ENCODE measurements around the gene PYGM.

The PYGM gene

GRCh38 chr11:64755681-64756361 is 4.0 kb downstream of the PYGM start:
- H3K27ac ChIP-seq = peak overlapping the region in 1 of 11 experiments; percentile 21; a peak in 1 of 22 replicates
- H3K4me2 ChIP-seq = peak overlapping the region in 8 of 11 experiments; percentile 6 to 35 (median 27); a peak in 10 of 22 replicates
- H3K36me3 ChIP-seq = peaks cover 0 to 3% (median 0%) of the 10 kb centered on the region in 11 experiments; a peak in 2 of 22 replicates
- TF ChIP-seq Cebpa-rat (IDR thresholded peaks at IDR 0.05) = no peak
- H3K9me3 ChIP-seq (replicated peaks in 1 of 11) = no peaks in the 10 kb centered on the region
- H3K27me3 ChIP-seq = no peaks in the 10 kb centered on the region
- peaks cover 5 to 17% (median 16%) of the 10 kb centered on the region in 11 experiments; a peak in 18 of 22 replicates for H4K20me1 ChIP-seq
- 0 out of 22 replicates have a peak overlapping the region, but pooled peaks of 1 of the 11 experiments have one; percentile 33 for H3K9ac ChIP-seq
- no peak overlapping the region for H3K4me3 ChIP-seq
- H3K4me1 ChIP-seq = peaks cover 13 to 69% (median 53%) of the 10 kb centered on the region in 10 experiments; a peak in 19 of 20 replicates

- H3K4me3 ChIP-seq = no peak overlapping the region
- no peaks in the 10 kb centered on the region for H3K27me3 ChIP-seq
- H4K20me1 ChIP-seq = peaks cover 2 to 10% (median 8%) of the 10 kb centered on the region in 11 experiments; a peak in 17 of 22 replicates
- no peak overlapping the region for H3K9ac ChIP-seq
- 0 out of 22 replicates have a peak, but pooled peaks cover 0 to 3% (median 0%) of the 10 kb centered on the region in 11 experiments for H3K36me3 ChIP-seq
- TF ChIP-seq Cebpa-rat (IDR thresholded peaks at IDR 0.05) = no peak
- H3K27ac ChIP-seq = no peak overlapping the region
- peak overlapping the region in 1 of 11 experiments; percentile 31; a peak in 1 of 22 replicates for H3K4me2 ChIP-seq
- peaks cover 6 to 69% (median 50%) of the 10 kb centered on the region in 10 experiments; a peak in 19 of 20 replicates for H3K4me1 ChIP-seq
- no peaks in the 10 kb centered on the region for H3K9me3 ChIP-seq (replicated peaks in 1 of 11)
Measured at GRCh38 chr11:64754919-64755662, 4.7 kb downstream of the PYGM start.

- no peak overlapping the region for H3K4me3 ChIP-seq
- peaks cover 0 to 61% (median 42%) of the 10 kb centered on the region in 10 experiments; a peak in 17 of 20 replicates for H3K4me1 ChIP-seq
- H3K36me3 ChIP-seq = 0 out of 22 replicates have a peak, but pooled peaks cover 0 to 3% (median 0%) of the 10 kb centered on the region in 11 experiments
- no peak overlapping the region for H3K27ac ChIP-seq
- H3K4me2 ChIP-seq = no peak overlapping the region
- no peak overlapping the region; a peak in 1 of 22 replicates for H3K9ac ChIP-seq
- no peak for TF ChIP-seq Cebpa-rat (IDR thresholded peaks at IDR 0.05)
- peaks cover 0 to 2% (median under 1%) of the 10 kb centered on the region in 11 experiments; a peak in 4 of 22 replicates for H4K20me1 ChIP-seq
- no peaks in the 10 kb centered on the region for H3K9me3 ChIP-seq (replicated peaks in 1 of 11)
- no peaks in the 10 kb centered on the region for H3K27me3 ChIP-seq
Measured at GRCh38 chr11:64754124-64754918, 5.5 kb downstream of the PYGM start.

- Histone ChIP-seq H4K20me1 (no peaks in the 10 kb centered on the region), H3K27me3 (no peaks in the 10 kb centered on the region), H3K4me3 (no peak overlapping the region), H3K27ac (no peak overlapping the region), H3K36me3 (0 out of 22 replicates have a peak, but pooled peaks cover 0 to 3% (median 0%) of the 10 kb centered on the region in 11 experiments), H3K9ac (no peak overlapping the region), H3K4me1 (peaks cover 0 to 60% (median 39%) of the 10 kb centered on the region in 10 experiments; a peak in 17 of 20 replicates), H3K4me2 (no peak overlapping the region), H3K9me3 (replicated peaks in 1 of 11) (no peaks in the 10 kb centered on the region)
- no peak for TF ChIP-seq Cebpa-rat (IDR thresholded peaks at IDR 0.05)
Measured at GRCh38 chr11:64753380-64754123, 6.2 kb downstream of the PYGM start.

GRCh38 chr11:64753019-64753379 is 6.8 kb downstream of the PYGM start:
- Histone ChIP-seq H4K20me1 (no peaks in the 10 kb centered on the region), H3K9ac (no peak overlapping the region), H3K4me1 (peaks cover 0 to 64% (median 40%) of the 10 kb centered on the region in 10 experiments; a peak in 17 of 20 replicates), H3K36me3 (0 out of 22 replicates have a peak, but pooled peaks cover 0 to 3% (median 0%) of the 10 kb centered on the region in 11 experiments), H3K27me3 (no peaks in the 10 kb centered on the region), H3K9me3 (replicated peaks in 1 of 11) (no peaks in the 10 kb centered on the region), H3K4me2 (peak overlapping the region in 3 of 11 experiments; percentile 12 to 34 (median 24); a peak in 2 of 22 replicates), H3K27ac (no peak overlapping the region), H3K4me3 (no peak overlapping the region)
- no peak for TF ChIP-seq Cebpa-rat (IDR thresholded peaks at IDR 0.05)

- H3K4me3 ChIP-seq = no peak overlapping the region
- 0 out of 22 replicates have a peak, but pooled peaks cover 0 to 3% (median 0%) of the 10 kb centered on the region in 11 experiments for H3K36me3 ChIP-seq
- peaks cover 0 to 71% (median 44%) of the 10 kb centered on the region in 10 experiments; a peak in 17 of 20 replicates for H3K4me1 ChIP-seq
- peak overlapping the region in 1 of 11 experiments; percentile 27; a peak in 1 of 22 replicates for H3K9ac ChIP-seq
- H3K4me2 ChIP-seq = peak overlapping the region in 6 of 11 experiments; percentile 12 to 40 (median 34); a peak in 7 of 22 replicates
- H3K27me3 ChIP-seq = no peaks in the 10 kb centered on the region
- H4K20me1 ChIP-seq = no peaks in the 10 kb centered on the region
- no peak for TF ChIP-seq Cebpa-rat (IDR thresholded peaks at IDR 0.05)
- H3K9me3 ChIP-seq (replicated peaks in 1 of 11) = no peaks in the 10 kb centered on the region
- H3K27ac ChIP-seq = peak overlapping the region in 2 of 11 experiments; percentile 7 to 18; a peak in 2 of 22 replicates
Measured at GRCh38 chr11:64752175-64752970, 7.4 kb downstream of the PYGM start.

GRCh38 chr11:64751580-64751979 is 8.2 kb downstream of the PYGM start:
- TF ChIP-seq Cebpa-rat (IDR thresholded peaks at IDR 0.05) = no peak
- Histone ChIP-seq H3K4me1 (peaks cover 0 to 73% (median 48%) of the 10 kb centered on the region in 10 experiments; a peak in 17 of 20 replicates), H3K27ac (peak overlapping the region in 3 of 11 experiments; percentile 7 to 18 (median 7); a peak in 3 of 22 replicates), H3K9me3 (replicated peaks in 1 of 11) (no peaks in the 10 kb centered on the region), H3K4me2 (peak overlapping the region in 7 of 11 experiments; percentile 16 to 40 (median 30); a peak in 8 of 22 replicates), H3K36me3 (0 out of 22 replicates have a peak, but pooled peaks cover 0 to 3% (median 0%) of the 10 kb centered on the region in 11 experiments), H3K9ac (no peak overlapping the region), H3K27me3 (no peaks in the 10 kb centered on the region), H3K4me3 (no peak overlapping the region), H4K20me1 (no peaks in the 10 kb centered on the region)
